ENCODE measurements around the gene KCTD12. TPM values are rescaled to one million over a fixed set of nuclear protein-coding genes. Genes with fewer than 3 reads are reported as not detected.

The KCTD12 gene
- total and polyA plus RNA-seq, 10 donors, result 13.4 to 164 (median 82.5) TPM

DNA sequence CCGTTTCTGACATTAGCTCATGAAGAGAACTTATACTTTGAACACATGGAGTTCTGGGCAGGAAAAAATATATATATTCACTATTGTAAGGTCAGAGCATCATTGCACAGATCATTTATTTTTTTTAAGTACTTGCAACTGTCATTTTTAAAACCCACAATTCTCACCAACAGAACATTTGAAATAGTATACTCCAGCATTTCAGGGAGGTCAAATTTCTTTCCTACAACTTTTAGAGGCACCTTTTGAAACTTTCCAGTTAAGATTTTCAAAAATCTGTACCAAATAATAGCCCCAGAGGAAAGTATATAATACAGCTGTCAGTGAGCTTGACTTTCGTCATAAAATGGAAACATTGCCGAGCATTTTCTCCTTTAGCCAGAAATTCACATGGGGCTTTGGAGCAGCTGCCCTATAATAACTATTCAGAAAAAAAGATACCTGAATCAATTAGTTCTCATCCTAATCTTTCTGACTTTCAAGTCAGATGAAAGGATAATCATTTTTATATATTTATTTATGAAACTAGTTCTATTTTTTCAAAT, 10.9 kb downstream of the KCTD12 start:
- 76 to 92% (median 89%) methylated on average over 3 of the region's 3 CpGs for WGBS, 5 donors
- Histone ChIP-seq H3K27ac (no peak overlapping the region), H3K9me3 (no peaks in the 10 kb centered on the region), H3K4me3 (no peak overlapping the region), H3K36me3 (no peaks in the 10 kb centered on the region), H3K4me1 (peaks cover 8 to 23% (median 19%) of the 10 kb centered on the region in 6 donors), H3K27me3 (replicated peaks in 1 of 7) (no peaks in the 10 kb centered on the region)
- DNase-seq, result no peak
- intact Hi-C loops (cut with DNase I; ENCODE audit: low total_unique reads), result no loop called here
- TF ChIP-seq, protein P1, sequence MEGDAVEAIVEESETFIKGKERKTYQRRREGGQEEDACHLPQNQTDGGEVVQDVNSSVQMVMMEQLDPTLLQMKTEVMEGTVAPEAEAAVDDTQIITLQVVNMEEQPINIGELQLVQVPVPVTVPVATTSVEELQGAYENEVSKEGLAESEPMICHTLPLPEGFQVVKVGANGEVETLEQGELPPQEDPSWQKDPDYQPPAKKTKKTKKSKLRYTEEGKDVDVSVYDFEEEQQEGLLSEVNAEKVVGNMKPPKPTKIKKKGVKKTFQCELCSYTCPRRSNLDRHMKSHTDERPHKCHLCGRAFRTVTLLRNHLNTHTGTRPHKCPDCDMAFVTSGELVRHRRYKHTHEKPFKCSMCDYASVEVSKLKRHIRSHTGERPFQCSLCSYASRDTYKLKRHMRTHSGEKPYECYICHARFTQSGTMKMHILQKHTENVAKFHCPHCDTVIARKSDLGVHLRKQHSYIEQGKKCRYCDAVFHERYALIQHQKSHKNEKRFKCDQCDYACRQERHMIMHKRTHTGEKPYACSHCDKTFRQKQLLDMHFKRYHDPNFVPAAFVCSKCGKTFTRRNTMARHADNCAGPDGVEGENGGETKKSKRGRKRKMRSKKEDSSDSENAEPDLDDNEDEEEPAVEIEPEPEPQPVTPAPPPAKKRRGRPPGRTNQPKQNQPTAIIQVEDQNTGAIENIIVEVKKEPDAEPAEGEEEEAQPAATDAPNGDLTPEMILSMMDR (IDR thresholded peaks at IDR 0.05 in 8 of 11, conservative IDR thresholded peaks at IDR 0.05 in 3 of 11), result no peak
- TF ChIP-seq POLR2A (IDR thresholded peaks at IDR 0.05) (no peak), POLR2AphosphoS5 (IDR thresholded peaks at IDR 0.05) (no peak)

DNA sequence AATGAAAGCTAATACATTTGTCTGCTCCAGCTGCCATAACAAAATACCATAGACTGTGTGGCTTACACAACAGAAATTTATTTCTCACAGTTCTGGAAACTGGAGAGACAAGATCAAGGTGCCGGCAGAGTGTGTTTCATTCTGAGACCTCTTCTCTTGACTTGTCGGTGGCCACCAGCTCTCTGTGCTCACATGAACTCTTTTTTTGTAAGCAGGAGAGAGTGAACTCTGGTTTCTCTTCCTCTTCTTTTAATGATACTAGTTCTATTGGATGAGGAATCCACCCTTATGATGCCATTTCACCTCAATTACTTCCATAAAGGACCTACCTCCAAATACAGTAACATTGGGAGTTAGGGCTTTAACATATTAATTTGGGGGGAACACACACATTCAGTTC, 11.7 kb downstream of the KCTD12 start:
- Histone ChIP-seq H3K4me1 (peaks cover 0 to 15% (median 11%) of the 10 kb centered on the region in 6 donors), H3K27ac (no peak overlapping the region), H3K4me3 (no peak overlapping the region), H3K9me3 (no peaks in the 10 kb centered on the region), H3K27me3 (replicated peaks in 1 of 7) (no peaks in the 10 kb centered on the region), H3K36me3 (no peaks in the 10 kb centered on the region)
- TF ChIP-seq, protein P1 (IDR thresholded peaks at IDR 0.05 in 8 of 11, conservative IDR thresholded peaks at IDR 0.05 in 3 of 11), result no peak
- TF ChIP-seq POLR2AphosphoS5 (IDR thresholded peaks at IDR 0.05), result no peak
- no peak for TF ChIP-seq POLR2A (IDR thresholded peaks at IDR 0.05)
- WGBS, 5 donors, result 55 to 74% (median 67%) methylated on average over 2 of the region's 2 CpGs
- intact Hi-C loops (cut with DNase I; ENCODE audit: low total_unique reads), result no loop called here
- DNase-seq, result no peak

DNA sequence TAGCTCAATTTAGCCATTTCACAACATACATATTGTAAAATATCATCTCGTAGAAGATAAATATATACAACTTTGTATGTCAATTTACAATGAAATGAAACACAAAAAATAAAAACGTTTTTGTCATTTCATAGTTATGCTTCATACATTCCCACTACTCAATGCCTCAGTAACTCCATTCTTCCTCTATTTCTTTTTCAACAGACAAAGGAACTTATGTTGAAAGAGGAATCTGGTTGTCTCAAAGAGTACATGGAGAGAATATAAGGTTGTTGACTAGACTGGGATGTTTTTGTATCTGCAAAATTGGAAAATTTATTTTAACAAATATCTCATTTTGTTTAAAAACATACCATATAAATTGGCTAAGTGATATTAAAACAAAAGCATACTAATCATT, 12.8 kb downstream of the KCTD12 start:
- Histone ChIP-seq H3K27me3 (replicated peaks in 1 of 7) (no peaks in the 10 kb centered on the region), H3K4me3 (no peak overlapping the region), H3K27ac (no peak overlapping the region), H3K36me3 (no peaks in the 10 kb centered on the region), H3K4me1 (peaks cover 0 to 4% (median 1%) of the 10 kb centered on the region in 6 donors), H3K9me3 (no peaks in the 10 kb centered on the region)
- TF ChIP-seq POLR2AphosphoS5 (IDR thresholded peaks at IDR 0.05) (no peak), POLR2A (IDR thresholded peaks at IDR 0.05) (no peak)
- TF ChIP-seq, protein P1 (IDR thresholded peaks at IDR 0.05 in 8 of 11, conservative IDR thresholded peaks at IDR 0.05 in 3 of 11), result no peak
- WGBS, 5 donors, result 70 to 84% (median 76%) methylated on average over 2 of the region's 2 CpGs
- DNase-seq, result no peak
- intact Hi-C loops (cut with DNase I; ENCODE audit: low total_unique reads), result no loop called here

DNA sequence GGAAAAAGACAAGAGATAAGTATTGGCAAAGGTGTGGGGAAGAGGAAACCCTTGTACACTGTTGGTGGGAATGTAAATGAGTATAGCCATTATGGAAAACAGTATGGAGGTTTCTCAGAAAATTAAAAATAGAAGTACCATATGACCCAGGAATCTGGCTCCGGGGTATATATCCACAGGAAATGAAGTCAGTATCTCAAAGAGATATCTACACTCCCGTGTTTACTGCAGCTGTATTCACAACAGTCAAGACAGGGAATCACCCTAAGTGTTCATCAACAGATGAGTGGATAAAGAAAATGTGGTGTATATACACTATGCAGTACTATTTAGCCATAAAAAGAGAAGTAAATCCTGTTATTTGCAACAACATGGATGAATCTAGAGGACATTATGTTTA, 13.5 kb downstream of the KCTD12 start:
- H3K27ac ChIP-seq, result no peak overlapping the region
- no peak for DNase-seq
- no peaks in the 10 kb centered on the region for H3K27me3 ChIP-seq (replicated peaks in 1 of 7)
- intact Hi-C loops (cut with DNase I; ENCODE audit: low total_unique reads), result no loop called here
- H3K4me3 ChIP-seq, result no peak overlapping the region
- no peaks in the 10 kb centered on the region for H3K4me1 ChIP-seq
- 44 to 72% (median 65%) methylated on average over 2 of the region's 2 CpGs for WGBS, 5 donors
- H3K36me3 ChIP-seq, result no peaks in the 10 kb centered on the region
- TF ChIP-seq POLR2AphosphoS5 (IDR thresholded peaks at IDR 0.05), result no peak
- TF ChIP-seq, protein P1 (IDR thresholded peaks at IDR 0.05 in 8 of 11, conservative IDR thresholded peaks at IDR 0.05 in 3 of 11), result no peak
- no peak for TF ChIP-seq POLR2A (IDR thresholded peaks at IDR 0.05)
- no peaks in the 10 kb centered on the region for H3K9me3 ChIP-seq
